ENCODE data around the gene PODNL1.

The PODNL1 gene

DNA sequence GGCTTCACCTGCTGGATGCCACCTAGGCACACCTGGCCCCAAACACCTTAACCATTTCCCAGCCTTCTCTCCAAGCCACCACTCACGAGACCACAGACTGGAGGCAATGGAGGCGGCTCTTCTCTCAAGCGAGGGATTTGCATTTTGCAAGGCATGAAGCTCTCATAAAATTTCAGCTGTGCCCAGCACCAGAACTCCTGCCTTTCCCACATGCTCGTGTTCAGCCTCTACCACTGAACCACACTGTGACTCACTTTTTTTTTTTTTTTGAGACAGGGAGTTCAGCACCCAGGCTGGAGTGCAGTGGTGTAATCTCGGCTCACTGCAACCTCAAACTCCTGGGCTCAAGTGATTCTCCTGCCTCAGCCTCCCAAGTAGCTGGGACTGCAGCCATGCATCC, 50.7 kb downstream of the PODNL1 start:
- DNase-seq (ENCODE audit: low read depth), result no peak

GRCh38 chr19:13887018-13887436, 51.2 kb downstream of the PODNL1 start:
- no peak for DNase-seq (ENCODE audit: low read depth)

- DNase-seq (ENCODE audit: low read depth), result no peak
These were observed 52.3 kb downstream of the PODNL1 start for GRCh38 chr19:13885826-13886365.

DNA sequence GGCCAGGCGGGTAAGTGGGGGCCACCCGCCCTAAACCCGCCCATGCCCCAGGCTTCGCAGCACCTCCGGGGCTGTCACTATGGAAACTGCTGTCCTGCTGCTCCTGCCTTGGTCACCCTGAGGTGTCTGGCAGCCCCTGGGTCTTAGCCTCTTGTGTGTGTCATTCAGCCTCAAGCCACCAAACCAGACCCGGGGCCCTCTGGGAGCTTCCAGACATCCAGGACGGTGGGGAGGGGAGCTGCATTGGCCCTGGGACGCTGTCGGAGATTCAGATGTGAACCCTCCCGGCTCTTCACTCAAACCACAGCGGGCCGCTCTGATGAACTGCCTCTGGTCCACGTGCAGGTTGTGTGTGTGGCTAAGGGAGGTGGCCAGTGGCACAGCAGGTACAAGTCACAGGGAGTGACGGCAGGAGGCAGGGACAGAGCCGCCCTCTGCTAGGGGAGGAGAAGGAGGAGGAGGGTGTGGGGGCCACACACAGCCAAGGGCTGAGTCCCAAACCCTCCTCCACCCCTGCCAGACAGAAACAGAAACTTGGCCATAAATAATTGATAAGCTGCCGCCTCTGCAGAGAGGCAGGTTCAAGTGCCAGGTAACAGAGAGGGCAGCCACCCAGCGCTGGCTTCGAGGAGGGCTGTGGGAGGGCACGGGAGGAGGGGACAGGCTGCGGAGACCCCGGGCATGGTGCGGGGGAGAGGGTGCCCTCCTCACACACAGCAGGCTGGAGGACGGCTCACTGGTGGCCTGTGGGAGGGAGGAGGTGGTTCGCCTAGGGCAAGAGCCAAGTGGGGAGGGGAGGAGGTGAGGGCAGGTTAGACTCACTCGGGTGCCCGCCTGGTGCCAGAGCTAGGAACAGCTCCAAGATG, 53.3 kb downstream of the PODNL1 start:
- DNase-seq (ENCODE audit: low read depth), result no peak

GRCh38 chr19:13883516-13884064, 54.6 kb downstream of the PODNL1 start:
- no peak for DNase-seq (ENCODE audit: low read depth)

- no peak for DNase-seq (ENCODE audit: low read depth)
These were observed 55.4 kb downstream of the PODNL1 start for GRCh38 chr19:13882836-13883235.

DNA sequence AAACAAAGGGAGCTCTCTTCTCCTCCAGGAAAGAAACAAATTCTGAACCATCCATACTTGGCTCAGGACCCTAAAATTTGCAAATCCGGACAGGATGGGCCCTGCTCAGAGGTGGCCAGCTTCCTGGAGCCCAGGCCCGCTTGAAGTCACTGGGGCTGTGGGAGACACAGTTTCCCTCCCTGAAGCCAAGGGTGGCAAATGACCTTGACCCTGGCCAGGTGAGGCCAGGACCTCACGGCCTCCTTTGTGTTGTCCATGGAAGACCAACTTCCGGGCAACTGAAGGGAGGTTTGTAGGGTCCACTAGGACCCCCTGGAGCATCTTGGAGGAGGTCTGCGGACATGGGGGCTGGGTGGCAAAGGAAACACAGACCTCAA, 55.8 kb downstream of the PODNL1 start:
- DNase-seq (ENCODE audit: low read depth), result no peak

DNA sequence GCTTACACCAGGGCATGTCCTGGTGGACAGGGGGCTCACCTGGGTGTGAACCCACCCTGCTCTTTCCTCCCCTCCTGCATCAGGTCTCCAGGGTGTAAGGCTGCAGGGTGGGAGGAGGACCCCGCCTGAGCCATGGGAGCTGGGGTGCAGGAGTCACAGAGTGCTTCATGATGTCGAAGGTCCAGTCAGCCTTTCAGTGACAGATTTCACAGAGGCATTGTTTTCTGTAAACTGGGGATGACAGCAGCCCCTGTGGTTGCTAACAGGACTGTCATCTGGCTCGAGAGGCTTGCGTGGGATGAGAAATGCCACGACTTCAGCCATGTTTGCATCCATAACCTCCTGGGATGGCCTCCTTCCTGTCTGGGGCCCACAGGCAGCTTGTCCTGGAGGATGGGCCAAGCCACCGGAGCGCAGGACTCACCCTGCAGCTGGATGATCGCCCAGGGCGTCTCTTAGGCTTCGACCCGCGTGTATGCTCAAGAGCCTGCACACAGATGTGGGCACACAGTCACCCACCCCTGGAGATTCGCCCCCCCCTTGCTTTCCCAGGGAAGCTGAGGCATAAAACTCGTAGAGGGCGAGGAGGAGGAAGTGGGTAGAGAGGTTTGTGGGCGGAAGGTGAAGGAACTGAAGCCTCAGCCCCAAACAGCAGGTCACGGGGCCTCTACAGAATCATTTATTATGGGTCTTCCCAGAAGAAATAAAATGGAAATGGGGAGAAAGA, 56.4 kb downstream of the PODNL1 start:
- no peak for DNase-seq (ENCODE audit: low read depth)

- DNase-seq (ENCODE audit: low read depth), result no peak
These were observed 56.9 kb downstream of the PODNL1 start for GRCh38 chr19:13881251-13881691.
